PC-3 (cell line): ENCODE data around the gene LRP2. TPM values are rescaled to one million over a fixed set of nuclear protein-coding genes. Genes with fewer than 3 reads are reported as not detected.

Experiments used
- ATAC-seq: fragments of 200-7000 bp; cut with Tn5 transposase; 2 replicates; pipeline ENCODE4 v1.9.1; 2020; ENCODE audit warnings: mild to moderate bottlenecking, moderate library complexity
- BruUV-seq: library from RNA; stranded (reverse); fragments of 400-500 nt; replicated peaks from 2 replicates; lab custom pipeline; 2021; lab: Mats Ljungman, UMichigan
- CTCF ChIA-PET: fragments of 300-600 bp; sonication (Branson Sonifier 250); formaldehyde crosslinking; loops from one replicate; lab custom pipeline; 2022; ENCODE audit warnings: antibody characterized with exemption; lab: Charles Lee
- POLR2A ChIA-PET: fragments of 300-600 bp; sonication (Branson Sonifier 250); formaldehyde crosslinking; loops from one replicate; lab custom pipeline; 2022; ENCODE audit warnings: antibody characterized with exemption; ENCODE audit not compliant: unreplicated experiment; lab: Charles Lee
- DNase-seq: peaks from one replicate; pipeline ENCODE4 v3.0.0-alpha.2; 2015
- H2AFZ ChIP-seq: fragments of 300-600 bp; sonication (generic); 2 replicates; pipeline ENCODE4 v1.6.0; 2016; ENCODE audit warnings: antibody characterized with exemption, low read length
- H3F3A ChIP-seq: fragments of 300-600 bp; sonication (generic); one replicate; pipeline ENCODE4 v1.6.0; 2017; ENCODE audit warnings: antibody characterized with exemption, low read length, control low read depth, mild to moderate bottlenecking; ENCODE audit not compliant: unreplicated experiment
- H3K27ac ChIP-seq: fragments of 300-600 bp; sonication (generic); 2 replicates; pipeline ENCODE4 v1.5.1; 2016; ENCODE audit warnings: mild to moderate bottlenecking, low read length
- H3K27me3 ChIP-seq: fragments of 300-600 bp; sonication (generic); 2 replicates; pipeline ENCODE4 v1.6.1; 2016; ENCODE audit warnings: low read length, mixed read lengths
- H3K36me3 ChIP-seq: fragments of 300-600 bp; sonication (generic); 2 replicates; pipeline ENCODE4 v1.6.1; 2016; ENCODE audit warnings: low read depth, mixed run types, low read length, mixed read lengths
- H3K4me1 ChIP-seq: fragments of 300-600 bp; sonication (generic); 2 replicates; pipeline ENCODE4 v1.5.1; 2016; ENCODE audit warnings: low read length; ENCODE audit not compliant: insufficient read depth
- H3K4me2 ChIP-seq: fragments of 300-600 bp; sonication (generic); 2 replicates; pipeline ENCODE4 v1.6.0; 2016; ENCODE audit warnings: low read length
- H3K4me3 ChIP-seq: fragments of 300-600 bp; sonication (generic); 2 replicates; pipeline ENCODE4 v1.5.1; 2016; ENCODE audit warnings: mild to moderate bottlenecking, low read length, mixed read lengths
- H3K79me2 ChIP-seq: fragments of 300-600 bp; sonication (generic); 2 replicates; pipeline ENCODE4 v1.6.1; 2017; ENCODE audit warnings: low read length, mixed read lengths
- H3K9ac ChIP-seq: fragments of 300-600 bp; sonication (generic); 2 replicates; pipeline ENCODE4 v1.6.0; 2016; ENCODE audit warnings: mild to moderate bottlenecking, low read length
- H3K9me2 ChIP-seq: fragments of 300-600 bp; sonication (generic); replicated peaks from 2 replicates; pipeline ENCODE4 v1.6.1; 2016; ENCODE audit warnings: mixed run types, low read length, mixed read lengths
- H3K9me3 ChIP-seq: fragments of 300-600 bp; sonication (generic); 2 replicates; pipeline ENCODE4 v1.6.1; 2016; ENCODE audit warnings: low read length, mixed read lengths
- H4K20me1 ChIP-seq: fragments of 300-600 bp; sonication (generic); 2 replicates; pipeline ENCODE4 v1.6.1; 2016; ENCODE audit warnings: low read length, mixed read lengths
- CTCF ChIP-seq: fragments of 300-600 bp; sonication (generic); conservative IDR thresholded peaks from 2 replicates; pipeline ENCODE4 v1.5.1; 2017; ENCODE audit warnings: antibody characterized with exemption, low read depth, mild to moderate bottlenecking, low read length
- EZH2 ChIP-seq: fragments of 300-600 bp; sonication (generic); IDR thresholded peaks from one replicate; pipeline ENCODE4 v1.6.1; 2017; ENCODE audit warnings: antibody characterized with exemption, mild to moderate bottlenecking, low read length; ENCODE audit not compliant: unreplicated experiment
- EZH2phosphoT487 ChIP-seq: fragments of 300-600 bp; sonication (generic); IDR thresholded peaks from 2 replicates; pipeline ENCODE4 v1.6.1; 2018; ENCODE audit warnings: mild to moderate bottlenecking, antibody characterized with exemption, low read length, borderline replicate concordance
- intact Hi-C: fragments of 100-400 bp; cut with micrococcal nuclease; formaldehyde crosslinking; loops from 2 replicates; pipeline ENCODE4 v1.9.0; 2023
- total RNA-seq: library from RNA; depleted of rRNA; stranded (reverse); fragments of >200 nt; gene quantifications from 2 replicates; pipeline ENCODE4 v1.2.3, GENCODE V29; 2014

Gene LRP2
- total RNA-seq, 1 experiment from 2014 or later, result not detected

GRCh38 chr2:169118060-169118459 lies 244.3 kb downstream of the LRP2 start:
- no peak overlapping the region for H3K27ac ChIP-seq
- no peaks in the 10 kb centered on the region for H3K9me3 ChIP-seq
- intact Hi-C loops, result no loop called here
- H3K4me1 ChIP-seq, result no peaks in the 10 kb centered on the region
- H3K4me2 ChIP-seq, result no peak overlapping the region
- no peaks in the 10 kb centered on the region for H3K36me3 ChIP-seq
- no peaks in the 10 kb centered on the region for H3K79me2 ChIP-seq
- ChIA-PET POLR2A (no interaction called here), CTCF (no interaction called here)
- no peak overlapping the region for H3K4me3 ChIP-seq
- no peaks in the 10 kb centered on the region for H3K27me3 ChIP-seq
- no peak overlapping the region for H2AFZ ChIP-seq
- no peaks in the 10 kb centered on the region for H3F3A ChIP-seq
- H3K9me2 ChIP-seq, result no peaks in the 10 kb centered on the region
- no peaks in the 10 kb centered on the region for H4K20me1 ChIP-seq
- TF ChIP-seq CTCF (no peak), EZH2 (no peak), EZH2phosphoT487 (no peak)
- DNase-seq (no peak), ATAC-seq (no peak)
- H3K9ac ChIP-seq, result no peak overlapping the region
- BruUV-seq, result no TSS peak

DNA sequence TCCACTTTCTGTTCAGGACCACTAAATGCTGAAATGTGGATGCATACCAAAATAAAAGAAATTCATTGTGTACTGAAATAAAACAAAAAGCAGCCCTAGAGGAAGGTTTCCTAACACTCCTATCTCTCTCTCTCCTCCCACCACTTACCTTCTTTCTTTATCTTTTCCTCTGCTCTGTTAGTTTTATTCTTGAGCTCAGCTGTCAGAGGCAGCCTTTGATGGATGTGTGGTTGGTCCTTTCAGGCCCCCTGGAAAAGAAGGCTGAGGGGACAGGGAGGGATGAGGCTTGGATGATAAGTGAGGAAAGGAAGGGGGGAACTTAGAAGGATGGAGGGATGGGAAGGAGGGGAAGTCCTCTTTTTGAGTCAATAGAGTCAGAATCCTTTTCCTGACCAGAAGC lies 245.3 kb downstream of the LRP2 start:
- Histone ChIP-seq H3K27ac (no peak overlapping the region), H3F3A (no peaks in the 10 kb centered on the region), H3K9me3 (no peaks in the 10 kb centered on the region), H3K9ac (no peak overlapping the region), H4K20me1 (no peaks in the 10 kb centered on the region), H3K27me3 (no peaks in the 10 kb centered on the region), H2AFZ (no peak overlapping the region), H3K9me2 (no peaks in the 10 kb centered on the region), H3K79me2 (no peaks in the 10 kb centered on the region), H3K36me3 (no peaks in the 10 kb centered on the region), H3K4me1 (no peaks in the 10 kb centered on the region), H3K4me2 (no peak overlapping the region), H3K4me3 (no peak overlapping the region)
- no TSS peak for BruUV-seq
- ChIA-PET CTCF (no interaction called here), POLR2A (no interaction called here)
- TF ChIP-seq CTCF, result no peak
- no peak for TF ChIP-seq EZH2
- no peak for TF ChIP-seq EZH2phosphoT487
- intact Hi-C loops, result no loop called here
- ATAC-seq (no peak), DNase-seq (no peak)

DNA sequence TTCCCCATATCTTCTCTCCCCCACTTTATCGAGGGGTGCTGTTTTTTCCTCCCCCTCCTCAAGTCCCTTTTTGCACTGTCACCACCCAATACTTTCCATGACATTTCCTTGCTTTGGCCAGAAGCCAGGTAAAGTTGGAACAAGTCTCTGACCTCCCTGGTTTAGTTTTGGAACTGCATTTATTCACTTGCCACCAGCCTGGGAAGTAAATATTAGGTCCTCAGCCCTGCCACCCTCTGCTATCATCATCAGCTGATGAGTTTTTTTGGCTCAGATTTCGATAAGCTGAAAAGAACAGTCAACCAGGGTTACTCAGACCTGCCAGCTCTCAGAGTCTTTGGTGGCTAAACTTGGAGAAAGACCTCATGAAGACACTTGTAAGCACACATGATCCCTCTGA lies 246.0 kb downstream of the LRP2 start:
- TF ChIP-seq CTCF, result no peak
- TF ChIP-seq EZH2, result no peak
- TF ChIP-seq EZH2phosphoT487, result no peak
- H3K9ac ChIP-seq, result no peak overlapping the region
- H3K4me2 ChIP-seq, result no peak overlapping the region
- no peaks in the 10 kb centered on the region for H3K36me3 ChIP-seq
- no peaks in the 10 kb centered on the region for H3F3A ChIP-seq
- H4K20me1 ChIP-seq, result no peaks in the 10 kb centered on the region
- ATAC-seq (no peak), DNase-seq (no peak)
- intact Hi-C loops, result no loop called here
- no peaks in the 10 kb centered on the region for H3K27me3 ChIP-seq
- H3K4me3 ChIP-seq, result no peak overlapping the region
- ChIA-PET POLR2A (no interaction called here), CTCF (no interaction called here)
- H2AFZ ChIP-seq, result no peak overlapping the region
- no peak overlapping the region for H3K27ac ChIP-seq
- no peaks in the 10 kb centered on the region for H3K9me3 ChIP-seq
- no TSS peak for BruUV-seq
- H3K4me1 ChIP-seq, result no peaks in the 10 kb centered on the region
- H3K9me2 ChIP-seq, result no peaks in the 10 kb centered on the region
- H3K79me2 ChIP-seq, result no peaks in the 10 kb centered on the region
